Measurements from ENCODE around the gene TCTN3.

The TCTN3 gene

DNA sequence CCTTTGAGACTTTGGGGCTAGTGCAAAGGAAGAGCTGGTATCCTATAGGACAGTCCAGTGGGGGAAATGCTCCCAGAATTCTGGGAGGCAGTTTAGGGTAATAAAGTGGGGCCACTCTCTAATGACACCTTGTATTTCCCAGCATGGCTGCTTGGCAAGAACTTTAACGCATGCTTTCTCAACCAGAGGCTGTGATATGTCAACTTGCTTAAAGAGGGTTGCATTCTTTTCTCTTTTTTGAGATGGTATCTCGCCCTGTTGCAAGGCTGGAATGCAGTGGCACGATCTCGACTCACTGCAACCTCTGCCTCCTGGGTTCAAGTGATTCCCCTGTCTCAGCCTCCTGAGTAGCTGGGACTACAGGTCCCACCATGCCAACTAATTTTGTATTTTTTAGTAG, 75.6 kb downstream of the TCTN3 start:
- no peak for DNase-seq

DNA sequence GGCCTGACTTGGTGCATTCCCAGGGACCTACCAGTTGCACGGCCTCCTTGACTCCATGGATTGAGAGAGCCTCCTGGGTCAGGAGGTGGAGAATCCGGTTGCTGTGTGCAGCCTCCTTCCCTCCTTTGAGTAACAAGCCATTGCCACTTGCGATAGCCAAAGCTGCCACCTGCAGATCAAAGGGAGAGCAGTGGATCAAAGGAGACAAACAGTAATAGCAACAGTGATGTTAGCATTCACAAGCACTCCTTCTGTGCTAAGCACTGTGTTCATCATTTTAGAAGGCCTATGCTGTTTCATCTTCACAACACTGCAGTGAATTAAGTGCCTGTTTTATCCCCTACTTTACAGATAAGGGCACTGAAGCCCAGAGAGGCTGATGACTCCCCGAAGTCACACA, 77.3 kb downstream of the TCTN3 start:
- no peak for DNase-seq
